Vagina (tissue), 2 donors: ENCODE data around the gene CYBC1.

Experiments used
- POLR2A ChIP-seq, 2 donors: fragments of 450-650 bp; IDR thresholded peaks; one replicate each; pipeline ENCODE4 v1.6.1; 2017; ENCODE audit warnings: antibody characterized with exemption in 2 of 2, mild to moderate bottlenecking in 2 of 2, moderate library complexity in 2 of 2
- POLR2AphosphoS5 ChIP-seq, 2 donors: sonication (generic); formaldehyde crosslinking; IDR thresholded peaks; one replicate each; pipeline ENCODE4 v1.9.0; 2017; ENCODE audit warnings: antibody characterized with exemption in 2 of 2, mild to moderate bottlenecking in 2 of 2, low read depth in 1 of 2; ENCODE audit not compliant: insufficient read depth in 1 of 2
- TF ChIP-seq, protein P1 (sequence below), 3 experiments: fragments of 450-650 bp in 2 of 3; fragments of 200-600 bp in 1 of 3; sonication (generic) in 1 of 3; IDR thresholded peaks; one replicate each; pipeline ENCODE4 v1.5.1; 2017 to 2019; ENCODE audit warnings: antibody characterized with exemption in 3 of 3, mild to moderate bottlenecking in 2 of 3, moderate library complexity in 2 of 3

- TF ChIP-seq POLR2AphosphoS5 (IDR thresholded peaks at IDR 0.05; ENCODE audit: insufficient read depth in 1 of 2, low read depth in 1 of 2) = no peak
- TF ChIP-seq, protein P1, sequence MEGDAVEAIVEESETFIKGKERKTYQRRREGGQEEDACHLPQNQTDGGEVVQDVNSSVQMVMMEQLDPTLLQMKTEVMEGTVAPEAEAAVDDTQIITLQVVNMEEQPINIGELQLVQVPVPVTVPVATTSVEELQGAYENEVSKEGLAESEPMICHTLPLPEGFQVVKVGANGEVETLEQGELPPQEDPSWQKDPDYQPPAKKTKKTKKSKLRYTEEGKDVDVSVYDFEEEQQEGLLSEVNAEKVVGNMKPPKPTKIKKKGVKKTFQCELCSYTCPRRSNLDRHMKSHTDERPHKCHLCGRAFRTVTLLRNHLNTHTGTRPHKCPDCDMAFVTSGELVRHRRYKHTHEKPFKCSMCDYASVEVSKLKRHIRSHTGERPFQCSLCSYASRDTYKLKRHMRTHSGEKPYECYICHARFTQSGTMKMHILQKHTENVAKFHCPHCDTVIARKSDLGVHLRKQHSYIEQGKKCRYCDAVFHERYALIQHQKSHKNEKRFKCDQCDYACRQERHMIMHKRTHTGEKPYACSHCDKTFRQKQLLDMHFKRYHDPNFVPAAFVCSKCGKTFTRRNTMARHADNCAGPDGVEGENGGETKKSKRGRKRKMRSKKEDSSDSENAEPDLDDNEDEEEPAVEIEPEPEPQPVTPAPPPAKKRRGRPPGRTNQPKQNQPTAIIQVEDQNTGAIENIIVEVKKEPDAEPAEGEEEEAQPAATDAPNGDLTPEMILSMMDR (IDR thresholded peaks at IDR 0.05) = no peak
- no peak for TF ChIP-seq POLR2A (IDR thresholded peaks at IDR 0.05)
Observed at GRCh38 chr17:82405051-82405450, 45.5 kb downstream of the CYBC1 start.
